Measurements from ENCODE around the gene VGLL4. TPM values are rescaled to one million over a fixed set of nuclear protein-coding genes. Genes with fewer than 3 reads are reported as not detected.

The VGLL4 gene
- polyA plus RNA-seq, 10 donors, result 40.6 to 52.1 (median 45.3) TPM

- no peak for DNase-seq
Measured at GRCh38 chr3:11552289-11553264, 91.1 kb downstream of the VGLL4 start.

GRCh38 chr3:11551036-11551435, 92.7 kb downstream of the VGLL4 start:
- DNase-seq, result no peak

- no peak for DNase-seq
Measured at GRCh38 chr3:11549580-11550140, 94.1 kb downstream of the VGLL4 start.

- peak in 2 of 3 donors; percentile 54 to 79 for DNase-seq
Measured at GRCh38 chr3:11548721-11549131, 95.0 kb downstream of the VGLL4 start.

- DNase-seq, result no peak
Measured at GRCh38 chr3:11547498-11547897, 96.2 kb downstream of the VGLL4 start.

GRCh38 chr3:11546657-11547302, 96.9 kb downstream of the VGLL4 start:
- no peak for DNase-seq

- peak in 1 of 3 donors; percentile 71 for DNase-seq
Measured at GRCh38 chr3:11545186-11545851, 98.4 kb downstream of the VGLL4 start.

GRCh38 chr3:11544412-11545181, 99.1 kb downstream of the VGLL4 start:
- peak in 1 of 3 donors; percentile 87 for DNase-seq

- no peak for DNase-seq
Measured at GRCh38 chr3:11543948-11544387, 99.7 kb downstream of the VGLL4 start.

GRCh38 chr3:11543141-11543947, 100.4 kb downstream of the VGLL4 start:
- no peak for DNase-seq

GRCh38 chr3:11542551-11542950, 101.2 kb downstream of the VGLL4 start:
- no peak for DNase-seq

GRCh38 chr3:11541321-11542303, 102.1 kb downstream of the VGLL4 start:
- DNase-seq, result no peak

- DNase-seq, result no peak
Measured at GRCh38 chr3:11539677-11540076, 104.0 kb downstream of the VGLL4 start.

GRCh38 chr3:11539218-11539617, 104.5 kb downstream of the VGLL4 start:
- DNase-seq, result no peak

- DNase-seq, result no peak
Measured at GRCh38 chr3:11538581-11538980, 105.1 kb downstream of the VGLL4 start.

GRCh38 chr3:11536936-11537612, 106.6 kb downstream of the VGLL4 start:
- DNase-seq, result no peak

GRCh38 chr3:11536132-11536935, 107.4 kb downstream of the VGLL4 start:
- DNase-seq, result no peak
